CD4-positive, CD25-positive, alpha-beta regulatory T cell (primary cell): ENCODE results near the gene SEC23A. TPM values are rescaled to one million over a fixed set of nuclear protein-coding genes. Genes with fewer than 3 reads are reported as not detected.

Source experiments
- polyA plus RNA-seq, 4 donors: library from polyadenylated mRNA; unstranded; fragments of 300-500 nt; fragmentation: Illumina TruSeq; gene quantifications; one replicate each; pipeline ENCODE4 v1.2.3, GENCODE V29; 2021
- total RNA-seq: library from RNA; stranded (reverse); gene quantifications from one replicate; pipeline ENCODE4 v1.2.3, GENCODE V29; 2022

SEC23A gene
- total and polyA plus RNA-seq, 5 donors from 2014 or later: 29.5 to 64.5 (median 40.4) TPM

Other genes with a start within 250 kb of the SEC23A start
- gene GEMIN2, start 11.1 kb upstream of the SEC23A start, total RNA-seq: 15.0 TPM
- gene GEMIN2, start 11.1 kb upstream of the SEC23A start, polyA plus RNA-seq: 10 to 100 TPM; 13.4 to 18.8 (median 18.0) TPM
- gene TRAPPC6B, start 67.1 kb upstream of the SEC23A start, total RNA-seq: 18.5 TPM
- 10 to 100 TPM; 11.8 to 17.9 (median 14.9) TPM for gene TRAPPC6B, start 67.1 kb upstream of the SEC23A start, polyA plus RNA-seq
- gene PNN, start 72.0 kb upstream of the SEC23A start, total RNA-seq: 126 TPM
- gene PNN, start 72.0 kb upstream of the SEC23A start, polyA plus RNA-seq: 10 to 100 TPM; 13.3 to 20.3 (median 16.3) TPM
- gene MIA2, start 130.7 kb upstream of the SEC23A start, total RNA-seq: 24.5 TPM
- 10 to 100 TPM; 21.1 to 26.2 (median 21.7) TPM for gene MIA2, start 130.7 kb upstream of the SEC23A start, polyA plus RNA-seq